Breast epithelium (tissue), 3 donors: Measurements from ENCODE around the gene FTSJ3.

ENCODE experiments used
- POLR2A ChIP-seq: fragments of 450-650 bp; IDR thresholded peaks from one replicate; pipeline ENCODE4 v1.6.1; 2016; ENCODE audit warnings: antibody characterized with exemption, mild to moderate bottlenecking, moderate library complexity
- POLR2AphosphoS5 ChIP-seq, 3 donors: sonication (generic); formaldehyde crosslinking; IDR thresholded peaks; one replicate each; pipeline ENCODE4 v1.6.1; 2017; ENCODE audit warnings: antibody characterized with exemption in 3 of 3
- TF ChIP-seq, protein P1 (sequence below), 3 donors: fragments of 450-650 bp; IDR thresholded peaks; one replicate each; pipeline ENCODE4 v1.5.1; 2016 to 2017; ENCODE audit warnings: antibody characterized with exemption in 3 of 3, mild to moderate bottlenecking in 3 of 3, moderate library complexity in 3 of 3

GRCh38 chr17:63841350-63842172, 14.1 kb upstream of the FTSJ3 start:
- TF ChIP-seq POLR2AphosphoS5 (IDR thresholded peaks at IDR 0.05) (no peak), POLR2A (no peak)
- TF ChIP-seq, protein P1, sequence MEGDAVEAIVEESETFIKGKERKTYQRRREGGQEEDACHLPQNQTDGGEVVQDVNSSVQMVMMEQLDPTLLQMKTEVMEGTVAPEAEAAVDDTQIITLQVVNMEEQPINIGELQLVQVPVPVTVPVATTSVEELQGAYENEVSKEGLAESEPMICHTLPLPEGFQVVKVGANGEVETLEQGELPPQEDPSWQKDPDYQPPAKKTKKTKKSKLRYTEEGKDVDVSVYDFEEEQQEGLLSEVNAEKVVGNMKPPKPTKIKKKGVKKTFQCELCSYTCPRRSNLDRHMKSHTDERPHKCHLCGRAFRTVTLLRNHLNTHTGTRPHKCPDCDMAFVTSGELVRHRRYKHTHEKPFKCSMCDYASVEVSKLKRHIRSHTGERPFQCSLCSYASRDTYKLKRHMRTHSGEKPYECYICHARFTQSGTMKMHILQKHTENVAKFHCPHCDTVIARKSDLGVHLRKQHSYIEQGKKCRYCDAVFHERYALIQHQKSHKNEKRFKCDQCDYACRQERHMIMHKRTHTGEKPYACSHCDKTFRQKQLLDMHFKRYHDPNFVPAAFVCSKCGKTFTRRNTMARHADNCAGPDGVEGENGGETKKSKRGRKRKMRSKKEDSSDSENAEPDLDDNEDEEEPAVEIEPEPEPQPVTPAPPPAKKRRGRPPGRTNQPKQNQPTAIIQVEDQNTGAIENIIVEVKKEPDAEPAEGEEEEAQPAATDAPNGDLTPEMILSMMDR (IDR thresholded peaks at IDR 0.05), result peak in 1 of 3 donors; percentile 11
